NCI-H187 (cell line): ENCODE measurements around the gene MDN1.
A peak's percentile ranks its signal among the peaks of the same experiment; 100 is the strongest.
"Not testable (repeated sequence)": the region's sequence is repeated elsewhere in the genome, so short reads cannot be mapped to it uniquely, and the experiment has no call there.

ENCODE experiments used
- DNase-seq, 2 experiments: peaks; one replicate each; lab custom pipeline; 2025; lab: John Stamatoyannopoulos, UW

The MDN1 gene, protein sequence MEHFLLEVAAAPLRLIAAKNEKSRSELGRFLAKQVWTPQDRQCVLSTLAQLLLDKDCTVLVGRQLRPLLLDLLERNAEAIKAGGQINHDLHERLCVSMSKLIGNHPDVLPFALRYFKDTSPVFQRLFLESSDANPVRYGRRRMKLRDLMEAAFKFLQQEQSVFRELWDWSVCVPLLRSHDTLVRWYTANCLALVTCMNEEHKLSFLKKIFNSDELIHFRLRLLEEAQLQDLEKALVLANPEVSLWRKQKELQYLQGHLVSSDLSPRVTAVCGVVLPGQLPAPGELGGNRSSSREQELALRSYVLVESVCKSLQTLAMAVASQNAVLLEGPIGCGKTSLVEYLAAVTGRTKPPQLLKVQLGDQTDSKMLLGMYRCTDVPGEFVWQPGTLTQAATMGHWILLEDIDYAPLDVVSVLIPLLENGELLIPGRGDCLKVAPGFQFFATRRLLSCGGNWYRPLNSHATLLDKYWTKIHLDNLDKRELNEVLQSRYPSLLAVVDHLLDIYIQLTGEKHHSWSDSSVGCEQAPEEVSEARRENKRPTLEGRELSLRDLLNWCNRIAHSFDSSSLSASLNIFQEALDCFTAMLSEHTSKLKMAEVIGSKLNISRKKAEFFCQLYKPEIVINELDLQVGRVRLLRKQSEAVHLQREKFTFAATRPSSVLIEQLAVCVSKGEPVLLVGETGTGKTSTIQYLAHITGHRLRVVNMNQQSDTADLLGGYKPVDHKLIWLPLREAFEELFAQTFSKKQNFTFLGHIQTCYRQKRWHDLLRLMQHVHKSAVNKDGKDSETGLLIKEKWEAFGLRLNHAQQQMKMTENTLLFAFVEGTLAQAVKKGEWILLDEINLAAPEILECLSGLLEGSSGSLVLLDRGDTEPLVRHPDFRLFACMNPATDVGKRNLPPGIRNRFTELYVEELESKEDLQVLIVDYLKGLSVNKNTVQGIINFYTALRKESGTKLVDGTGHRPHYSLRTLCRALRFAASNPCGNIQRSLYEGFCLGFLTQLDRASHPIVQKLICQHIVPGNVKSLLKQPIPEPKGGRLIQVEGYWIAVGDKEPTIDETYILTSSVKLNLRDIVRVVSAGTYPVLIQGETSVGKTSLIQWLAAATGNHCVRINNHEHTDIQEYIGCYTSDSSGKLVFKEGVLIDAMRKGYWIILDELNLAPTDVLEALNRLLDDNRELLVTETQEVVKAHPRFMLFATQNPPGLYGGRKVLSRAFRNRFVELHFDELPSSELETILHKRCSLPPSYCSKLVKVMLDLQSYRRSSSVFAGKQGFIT (N-terminal part only)

DNA sequence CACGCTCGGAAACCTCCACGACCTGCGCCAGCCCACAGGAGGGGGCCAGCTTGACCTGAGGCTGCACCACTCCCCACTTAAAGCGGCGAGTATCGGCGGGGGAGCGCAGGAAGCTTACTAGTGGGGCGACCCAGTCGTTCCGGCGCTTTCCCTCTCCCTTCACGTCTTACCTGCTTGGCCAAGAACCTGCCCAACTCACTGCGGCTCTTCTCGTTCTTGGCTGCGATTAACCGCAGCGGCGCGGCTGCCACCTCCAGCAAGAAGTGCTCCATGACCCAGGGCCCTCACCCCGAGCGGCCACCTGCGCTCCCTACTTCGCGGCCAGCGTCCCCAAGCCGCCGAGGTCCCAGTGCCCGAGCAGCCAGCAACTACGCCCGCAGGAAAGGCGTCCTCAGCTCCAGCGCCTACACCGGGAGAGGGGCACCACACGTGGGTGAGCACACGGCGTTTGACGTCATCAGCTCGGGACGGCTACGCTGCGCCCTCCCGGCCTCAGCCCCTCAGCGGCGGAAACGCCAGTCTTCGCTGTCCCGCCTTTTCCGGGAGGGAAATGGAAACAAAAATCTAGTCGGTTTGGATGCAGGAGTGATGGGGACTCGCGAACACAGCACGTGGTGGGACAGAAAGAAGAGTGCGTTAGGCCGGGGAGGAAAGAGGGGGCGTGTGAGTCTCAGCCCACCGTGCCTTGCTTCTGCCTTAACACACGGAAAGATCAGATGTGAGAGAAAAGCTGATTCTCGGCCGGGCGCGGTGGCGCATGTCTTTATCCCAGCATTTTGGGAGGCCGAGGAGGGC, at the start of gene MDN1:
Gene MDN1, minus strand, starts transcription at position 459 of the 795 bp plus-strand sequence. Its CDS starts 187 bp downstream, at position 272.
- DNase-seq = peak; percentile 59 to 93

DNA sequence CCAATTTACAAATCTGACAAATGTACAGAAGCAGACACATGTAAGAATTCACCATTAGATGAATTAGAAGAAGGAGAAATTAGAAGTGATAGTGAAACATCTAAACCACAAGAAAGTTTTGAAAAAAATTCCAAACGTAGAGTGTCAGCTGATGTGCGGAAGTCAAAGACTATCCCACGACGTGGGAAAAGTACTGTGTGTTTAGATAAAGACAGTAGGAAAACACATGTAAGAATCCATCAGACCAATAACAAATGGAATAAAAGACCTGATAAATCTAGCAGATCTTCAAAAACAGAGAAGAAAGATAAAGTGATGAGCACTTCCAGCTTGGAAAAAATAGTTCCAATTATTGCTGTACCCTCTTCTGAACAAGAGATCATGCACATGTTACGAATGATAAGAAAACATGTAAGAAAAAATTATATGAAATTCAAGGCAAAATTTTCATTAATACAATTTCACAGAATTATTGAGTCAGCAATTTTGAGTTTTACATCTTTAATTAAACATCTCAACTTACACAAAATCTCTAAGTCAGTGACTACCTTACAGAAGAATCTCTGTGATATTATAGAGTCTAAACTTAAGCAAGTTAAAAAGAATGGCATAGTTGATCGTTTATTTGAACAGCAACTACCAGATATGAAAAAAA, 46.6 kb upstream of the MDN1 start:
- DNase-seq = no peak

DNA sequence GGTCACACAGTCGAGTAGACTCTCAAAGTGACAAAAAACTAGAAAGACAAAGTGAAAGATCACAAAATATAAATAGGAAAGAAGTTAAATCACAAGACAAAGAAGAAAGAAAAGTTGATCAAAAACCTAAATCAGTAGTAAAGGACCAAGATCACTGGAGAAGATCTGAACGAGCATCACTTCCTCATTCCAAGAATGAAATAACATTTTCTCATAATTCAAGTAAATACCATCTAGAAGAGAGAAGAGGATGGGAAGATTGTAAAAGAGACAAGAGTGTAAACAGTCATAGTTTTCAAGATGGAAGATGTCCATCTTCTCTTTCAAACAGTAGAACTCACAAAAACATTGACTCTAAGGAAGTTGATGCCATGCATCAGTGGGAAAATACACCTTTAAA, 43.1 kb upstream of the MDN1 start:
- DNase-seq = no peak

DNA sequence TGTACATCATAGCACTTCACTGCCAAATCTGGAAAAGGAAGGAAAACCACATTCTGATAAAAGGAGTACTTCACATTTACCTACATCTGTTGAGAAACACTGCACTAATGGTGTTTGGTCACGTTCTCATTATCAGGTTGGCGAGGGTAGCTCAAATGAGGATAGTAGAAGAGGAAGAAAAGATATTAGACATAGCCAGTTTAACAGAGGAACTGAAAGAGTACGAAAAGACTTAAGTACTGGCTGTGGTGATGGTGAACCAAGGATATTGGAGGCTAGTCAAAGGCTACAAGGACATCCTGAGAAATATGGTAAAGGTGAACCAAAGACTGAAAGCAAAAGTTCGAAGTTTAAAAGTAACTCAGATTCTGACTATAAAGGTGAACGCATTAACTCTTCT, 42.7 kb upstream of the MDN1 start:
- DNase-seq = no peak

DNA sequence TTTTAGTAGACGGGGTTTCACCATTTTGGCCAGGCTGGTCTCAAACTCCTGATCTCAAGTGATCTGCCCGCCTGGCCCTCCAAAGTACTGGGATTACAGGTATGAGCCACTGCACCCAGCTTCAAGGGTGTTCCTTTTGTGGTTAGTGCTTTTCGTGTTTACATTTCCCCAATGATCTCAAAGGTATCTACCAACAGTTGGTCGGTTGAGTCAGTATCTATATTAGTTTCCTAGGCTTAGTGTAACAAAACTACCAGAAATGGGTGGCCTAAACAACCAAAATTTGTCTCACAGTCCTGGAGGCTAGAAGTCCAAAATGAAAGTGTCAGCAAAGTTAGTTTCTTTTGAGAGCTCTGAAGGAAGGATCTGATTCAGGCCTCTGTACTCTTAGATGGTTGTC, 40.1 kb upstream of the MDN1 start:
- no peak for DNase-seq

DNA sequence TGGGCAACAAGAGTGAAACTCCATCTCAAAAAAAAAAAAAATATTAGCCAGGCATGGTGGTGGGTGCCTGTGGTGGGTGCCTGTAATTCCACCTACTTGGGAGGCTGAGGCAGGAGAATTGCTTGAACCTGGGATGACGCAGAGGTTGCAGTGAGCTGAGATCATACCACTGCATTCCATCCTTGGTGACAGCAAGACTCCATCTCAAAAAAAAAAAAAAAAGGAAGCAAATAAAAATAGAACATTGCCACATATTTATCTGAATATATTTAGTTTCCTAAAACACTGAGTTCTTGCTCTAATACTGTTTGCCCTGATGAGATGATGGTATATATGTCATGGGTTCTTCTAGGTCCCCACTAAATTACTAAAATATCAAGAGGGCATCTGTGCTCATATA, 38.4 kb upstream of the MDN1 start:
- no peak for DNase-seq

DNA sequence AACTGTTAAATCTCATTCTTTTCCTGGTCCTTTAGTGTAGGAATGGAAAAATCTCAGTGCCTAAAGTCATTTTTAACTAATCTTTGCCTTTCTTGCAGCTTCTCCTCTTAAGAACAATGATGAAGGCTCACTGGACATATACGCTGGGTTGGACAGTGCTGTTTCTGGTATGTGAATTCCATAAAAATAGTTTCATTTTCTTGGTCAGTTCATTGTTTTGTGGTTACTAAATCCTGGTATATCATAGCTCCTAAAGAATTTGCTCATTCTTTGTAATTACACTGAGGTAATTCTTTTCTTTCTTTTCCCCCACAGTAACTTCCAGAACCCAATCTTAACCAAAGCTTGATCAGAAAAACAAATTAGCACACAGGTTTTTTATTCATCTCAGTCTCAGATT, 33.5 kb upstream of the MDN1 start:
- DNase-seq = no peak

DNA sequence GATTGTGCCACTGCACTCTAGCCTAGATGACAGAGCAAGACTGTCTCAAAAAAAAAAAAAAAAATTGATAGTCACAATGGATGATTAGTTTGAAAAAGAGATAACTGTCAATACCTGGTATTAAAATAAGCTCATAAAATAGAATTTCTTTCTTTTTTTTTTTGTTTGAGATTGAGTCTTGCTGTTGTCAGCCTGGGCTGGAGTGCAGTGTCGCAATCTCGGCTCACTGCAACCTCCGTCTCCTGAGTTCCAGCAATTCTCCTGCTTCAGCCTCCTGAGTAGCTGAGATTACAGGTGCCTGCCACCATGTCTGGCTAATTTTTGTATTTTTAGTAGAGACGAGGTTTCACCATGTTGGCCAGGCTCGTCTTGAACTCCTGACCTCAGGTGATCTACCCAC, 27.9 kb upstream of the MDN1 start:
- not testable (repeated sequence) for DNase-seq

DNA sequence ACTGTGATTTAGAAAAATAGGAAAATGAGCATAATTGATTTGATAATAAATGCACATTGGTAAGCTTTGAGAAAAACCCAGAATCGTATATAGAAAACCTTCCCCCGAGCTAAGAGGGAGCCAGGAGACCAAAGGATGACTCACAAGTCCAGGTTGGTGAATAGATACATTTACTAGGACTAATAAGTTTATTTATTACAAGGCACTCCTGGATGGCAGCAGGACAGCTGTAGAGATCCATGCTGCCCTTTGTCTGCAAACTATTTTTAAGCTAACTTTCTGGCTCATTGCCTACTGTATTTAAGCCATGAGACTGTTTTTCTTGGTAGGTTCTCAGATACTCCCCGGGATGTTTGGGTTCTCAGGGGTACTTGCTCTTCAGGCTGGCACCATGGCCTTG, 23.5 kb upstream of the MDN1 start:
- no peak for DNase-seq

DNA sequence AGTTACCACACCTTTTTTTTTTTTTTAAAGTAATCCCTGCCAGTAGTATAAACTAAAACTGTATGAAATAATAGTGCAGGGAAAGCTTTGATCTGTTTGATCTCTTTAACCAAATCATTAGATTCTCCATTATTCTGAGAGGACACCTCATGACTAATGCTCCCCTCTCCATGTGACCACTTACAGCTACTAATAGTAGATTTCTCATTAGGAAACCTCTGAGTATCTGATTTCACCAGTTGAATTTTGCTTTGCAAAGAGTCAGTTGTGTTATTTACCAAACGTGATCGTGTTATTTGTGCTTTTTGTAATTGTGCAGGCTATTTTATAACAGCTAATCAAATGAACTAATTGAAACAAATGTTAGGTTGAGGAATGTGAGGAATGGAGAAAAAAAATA, 22.6 kb upstream of the MDN1 start:
- DNase-seq = no peak

DNA sequence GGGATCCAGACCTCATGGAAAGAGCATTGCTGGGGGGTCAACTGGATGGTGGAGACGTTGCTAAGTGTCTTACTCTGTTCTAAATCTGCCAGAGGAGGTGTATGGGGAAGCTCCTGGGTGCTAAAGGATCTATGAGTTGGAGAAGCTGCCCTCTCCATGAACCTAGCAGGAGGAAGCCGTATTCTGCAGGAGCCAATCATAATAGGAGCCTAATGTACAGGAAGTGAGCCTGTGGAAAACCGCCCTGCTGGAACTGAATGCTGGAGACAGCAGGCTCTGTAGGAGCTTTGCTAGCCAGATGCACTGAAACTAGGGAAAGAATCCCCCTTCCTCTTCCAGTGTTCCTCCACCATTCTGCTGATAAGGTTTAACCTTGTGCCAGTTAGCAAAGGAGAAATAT, 20.9 kb upstream of the MDN1 start:
- DNase-seq = no peak

DNA sequence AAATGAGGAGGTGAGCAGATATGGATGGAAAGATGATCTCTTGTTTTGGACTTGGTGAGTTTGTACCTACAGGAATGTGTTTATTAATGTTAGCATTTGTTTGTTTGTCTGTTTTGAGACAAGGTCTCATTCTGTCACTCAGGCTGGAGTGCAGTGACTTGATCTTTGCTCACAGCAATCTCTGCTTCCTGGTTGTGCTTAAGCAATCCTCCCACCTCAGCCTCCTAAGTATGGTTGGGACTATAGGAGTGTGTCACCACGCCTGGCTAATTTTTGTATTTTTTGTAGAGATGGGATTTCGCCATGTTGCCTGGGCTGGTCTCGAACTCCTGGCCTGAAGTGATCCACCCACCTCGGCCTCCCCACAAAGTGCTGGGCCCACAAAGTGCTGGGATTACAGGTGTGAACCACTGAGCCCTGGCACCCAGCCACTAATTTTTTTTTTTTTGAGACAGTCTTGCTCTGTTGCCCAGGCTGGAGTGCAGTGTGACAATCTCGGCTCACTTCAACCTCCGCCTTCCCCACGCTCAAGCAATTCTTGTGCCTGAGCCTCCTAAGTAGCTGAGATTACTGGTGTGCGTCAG, 17.1 kb upstream of the MDN1 start:
- DNase-seq = no peak

DNA sequence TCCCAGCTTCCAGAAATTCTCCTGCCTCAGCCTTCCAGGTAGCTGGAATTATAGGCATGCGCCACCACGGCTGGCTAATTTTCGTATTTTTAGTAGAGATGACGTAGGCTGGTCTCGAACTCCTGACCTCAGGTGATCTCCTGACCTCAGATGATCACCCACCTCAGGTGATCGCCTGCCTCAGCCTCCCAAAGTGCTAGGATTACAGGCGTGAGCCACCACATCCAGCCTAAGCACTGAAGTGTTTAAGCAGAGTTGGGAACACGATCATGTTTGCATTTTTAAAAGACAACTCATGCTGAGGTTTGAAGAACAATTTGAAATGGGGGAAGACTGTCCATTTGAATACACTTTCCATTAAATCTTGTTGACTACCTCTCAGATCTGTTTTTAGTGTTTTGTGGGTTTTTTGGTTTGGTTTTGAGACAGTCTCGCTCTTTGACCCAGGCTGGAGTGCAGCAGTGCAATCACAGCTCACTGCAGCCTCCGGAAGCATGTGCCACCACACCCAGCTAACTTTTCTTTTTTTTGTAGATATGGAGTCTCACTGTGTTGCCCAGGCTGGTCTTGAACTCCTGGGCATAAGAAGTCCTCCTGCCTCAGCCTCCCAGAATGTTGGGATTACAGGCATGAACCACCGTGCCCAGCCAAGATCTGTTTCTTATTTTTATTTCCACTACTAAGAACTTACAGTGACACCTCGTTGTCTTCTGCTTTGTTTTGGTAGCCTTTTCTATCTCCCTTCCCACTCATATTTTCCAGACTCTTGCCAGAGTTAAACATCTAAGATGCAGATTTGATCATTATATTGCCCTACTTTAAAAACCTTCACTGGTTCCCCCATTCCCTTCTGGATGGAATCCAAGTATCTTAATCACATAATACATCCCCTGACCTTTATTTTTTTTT, 15.5 kb upstream of the MDN1 start:
- no peak for DNase-seq

DNA sequence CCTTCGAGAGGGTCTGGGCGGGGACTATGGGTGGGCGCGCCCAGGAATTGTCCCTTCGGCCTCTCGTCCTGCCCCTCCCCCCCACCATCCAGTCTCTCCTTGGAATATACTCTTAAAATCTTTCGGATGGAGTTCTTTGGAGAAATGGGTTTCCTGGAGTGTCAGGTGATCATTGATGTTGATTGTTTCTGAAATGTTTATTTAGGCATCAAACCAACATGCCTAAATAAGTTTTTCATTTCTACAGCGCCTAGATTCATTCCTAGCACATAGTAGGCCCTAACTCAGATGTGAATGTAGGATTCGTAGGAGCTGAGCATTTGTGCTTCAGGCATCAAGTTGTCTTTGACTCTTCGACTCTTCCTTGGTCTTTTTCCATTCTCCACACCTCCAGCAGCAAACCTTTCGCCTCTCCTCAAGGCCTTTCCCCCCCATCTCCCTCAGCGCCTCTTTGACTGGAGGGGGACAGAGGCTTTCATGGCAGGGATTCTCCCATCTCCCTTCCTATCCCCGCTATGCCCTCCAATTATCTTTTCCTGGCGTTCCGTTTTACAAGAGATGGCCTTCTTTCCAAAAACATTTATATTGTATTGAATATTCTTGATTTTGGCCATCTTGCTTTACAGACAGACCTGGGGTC, 10.7 kb upstream of the MDN1 start:
- DNase-seq = no peak

DNA sequence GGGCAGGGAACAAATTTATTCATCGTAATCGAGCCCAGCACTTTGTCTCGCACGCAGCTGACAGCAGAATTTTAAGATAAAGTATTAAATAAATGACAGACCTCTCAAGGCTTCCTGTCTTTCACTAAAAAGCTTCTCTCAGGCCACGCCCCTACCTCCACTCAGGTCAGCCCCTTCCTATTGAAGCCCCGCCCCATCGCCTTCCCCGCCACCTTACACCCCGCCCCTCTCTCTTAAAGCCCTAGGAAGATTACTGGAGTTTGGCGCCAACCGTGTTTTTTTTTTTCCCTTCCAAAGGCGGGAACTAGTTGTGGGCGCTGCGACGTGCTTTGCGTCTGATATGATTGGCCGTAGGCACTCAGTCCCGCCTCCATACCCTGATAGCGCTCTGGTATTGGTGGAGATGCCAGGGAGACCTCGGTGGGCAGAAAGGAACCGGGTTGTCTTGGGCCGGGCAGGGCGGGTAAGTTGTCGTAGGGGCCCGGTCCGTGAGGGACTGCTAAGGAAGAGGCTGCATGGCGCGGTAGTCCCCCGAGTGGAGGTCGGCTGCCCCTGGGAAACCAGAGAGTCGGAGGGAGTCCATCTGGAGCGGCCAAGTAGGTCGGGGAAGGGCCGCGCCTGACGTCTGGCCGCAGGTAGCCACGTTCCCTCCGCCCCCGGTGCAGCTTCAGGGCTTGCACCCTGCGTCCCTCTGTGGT, 10.0 kb upstream of the MDN1 start, which contains the start of gene CASP8AP2:
Gene CASP8AP2, plus strand, starts transcription at position 409 of the 698 bp plus-strand sequence.
- peak; percentile 96 to 98 for DNase-seq

DNA sequence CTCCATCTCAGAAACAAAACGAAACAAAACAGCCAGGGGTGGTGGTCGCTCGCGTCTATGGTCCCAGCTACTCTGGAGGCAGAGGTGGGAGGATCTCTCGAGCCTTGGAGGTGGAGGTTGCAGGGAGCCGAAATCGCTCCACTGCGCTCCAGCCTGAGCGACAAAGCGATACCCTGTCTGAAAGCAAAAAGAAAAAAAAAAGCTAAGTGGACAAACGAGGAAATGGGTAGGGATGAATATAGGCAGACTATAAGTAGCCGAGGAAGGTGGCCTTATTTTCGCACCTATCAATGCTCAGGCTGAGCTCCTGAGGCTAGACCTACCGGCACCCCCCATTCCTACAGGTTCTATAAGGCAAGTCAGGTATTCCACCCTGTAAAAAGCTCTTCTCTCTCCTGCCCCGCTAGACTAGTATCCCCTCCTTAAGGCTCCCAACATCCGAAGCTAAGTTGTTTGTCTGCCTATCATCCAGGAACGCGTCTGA, 9.4 kb upstream of the MDN1 start:
- peak in 1 of 2 experiments; percentile 79 for DNase-seq

DNA sequence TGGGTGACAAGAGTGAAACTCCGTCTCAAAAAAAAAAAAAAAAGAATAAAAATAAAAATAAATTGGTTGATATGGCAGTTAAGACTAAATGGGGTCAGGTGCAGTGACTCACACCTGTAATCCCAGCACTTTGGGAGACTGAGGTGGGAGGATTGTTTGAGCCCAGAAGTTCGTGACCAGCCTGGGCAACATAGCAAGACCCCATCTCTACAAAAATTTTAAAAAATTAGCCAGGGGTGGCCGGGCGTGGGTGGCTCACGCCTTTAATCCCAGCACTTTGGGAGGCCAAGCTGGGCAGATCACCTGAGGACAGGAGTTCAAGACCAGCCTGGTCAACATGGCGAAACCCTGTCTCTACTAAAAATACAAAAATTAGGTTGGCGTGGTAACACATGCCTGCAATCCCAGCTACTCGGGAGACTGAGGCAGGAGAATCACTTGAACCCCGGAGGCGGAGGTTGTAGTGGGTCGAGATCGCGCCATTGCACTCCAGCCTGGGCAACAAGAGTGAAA, 8.9 kb upstream of the MDN1 start:
- not testable (repeated sequence) for DNase-seq

DNA sequence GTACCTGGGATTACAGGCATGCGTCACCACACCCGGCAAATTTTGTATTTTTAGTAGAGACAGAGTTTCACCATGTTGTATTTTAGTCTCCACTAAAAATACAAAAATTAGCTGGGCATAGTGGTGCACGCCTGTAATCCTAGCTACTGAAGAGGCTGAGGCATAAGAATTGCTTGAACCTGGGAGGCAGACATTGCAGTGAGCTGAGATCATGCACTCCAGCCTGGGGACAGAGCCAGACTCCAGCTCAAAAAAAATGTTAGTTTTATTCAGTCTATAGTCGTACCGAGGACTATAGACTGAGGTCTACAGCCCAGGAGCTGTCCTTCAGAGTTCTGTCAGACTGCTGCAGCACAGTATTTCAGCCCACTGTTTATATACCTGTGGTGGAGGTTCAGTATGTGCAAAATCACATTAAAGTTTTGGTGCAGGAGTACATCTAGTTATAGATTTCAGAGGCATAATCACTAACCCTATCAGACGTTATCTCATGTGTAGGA, 6.5 kb upstream of the MDN1 start:
- DNase-seq = no peak
